Measurements from ENCODE around the gene ZNF428.
A peak's percentile ranks its signal among the peaks of the same experiment; 100 is the strongest.

Gene ZNF428

GRCh38 chr19:43561139-43561970 lies 58.1 kb downstream of the ZNF428 start:
- no peak for DNase-seq

DNA sequence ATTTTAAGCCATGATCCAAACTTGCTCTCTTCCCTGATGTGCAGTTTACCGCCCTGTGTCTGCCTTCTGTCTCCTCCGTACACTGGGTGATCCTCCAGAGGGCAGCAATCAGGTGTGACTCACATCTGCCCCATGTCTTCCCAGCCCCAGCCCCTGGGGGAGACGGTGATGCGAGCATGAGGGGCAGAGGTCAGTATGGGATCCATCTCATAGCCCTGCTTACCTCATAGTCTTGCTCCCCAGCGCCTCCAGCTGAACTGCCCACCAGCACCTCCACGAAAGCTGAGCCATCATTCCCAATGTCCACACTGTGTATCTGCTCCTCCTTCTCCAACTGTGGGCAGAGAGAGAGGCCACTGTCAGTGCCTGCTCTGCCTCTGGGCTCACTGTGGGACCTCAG lies 58.7 kb downstream of the ZNF428 start:
- peak; percentile 60 to 74 (median 68) for DNase-seq
